Measurements from ENCODE around the gene PHRF1.

- TF ChIP-seq, protein P1, sequence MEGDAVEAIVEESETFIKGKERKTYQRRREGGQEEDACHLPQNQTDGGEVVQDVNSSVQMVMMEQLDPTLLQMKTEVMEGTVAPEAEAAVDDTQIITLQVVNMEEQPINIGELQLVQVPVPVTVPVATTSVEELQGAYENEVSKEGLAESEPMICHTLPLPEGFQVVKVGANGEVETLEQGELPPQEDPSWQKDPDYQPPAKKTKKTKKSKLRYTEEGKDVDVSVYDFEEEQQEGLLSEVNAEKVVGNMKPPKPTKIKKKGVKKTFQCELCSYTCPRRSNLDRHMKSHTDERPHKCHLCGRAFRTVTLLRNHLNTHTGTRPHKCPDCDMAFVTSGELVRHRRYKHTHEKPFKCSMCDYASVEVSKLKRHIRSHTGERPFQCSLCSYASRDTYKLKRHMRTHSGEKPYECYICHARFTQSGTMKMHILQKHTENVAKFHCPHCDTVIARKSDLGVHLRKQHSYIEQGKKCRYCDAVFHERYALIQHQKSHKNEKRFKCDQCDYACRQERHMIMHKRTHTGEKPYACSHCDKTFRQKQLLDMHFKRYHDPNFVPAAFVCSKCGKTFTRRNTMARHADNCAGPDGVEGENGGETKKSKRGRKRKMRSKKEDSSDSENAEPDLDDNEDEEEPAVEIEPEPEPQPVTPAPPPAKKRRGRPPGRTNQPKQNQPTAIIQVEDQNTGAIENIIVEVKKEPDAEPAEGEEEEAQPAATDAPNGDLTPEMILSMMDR (IDR thresholded peaks at IDR 0.05; ENCODE audit: insufficient read depth, low read depth, low read length) = no peak
- TF ChIP-seq EZH2 (IDR thresholded peaks at IDR 0.05; ENCODE audit: insufficient read depth, low read length) = no peak
Measured at GRCh38 chr11:612961-613300, 36.7 kb downstream of the PHRF1 start.
